Uterus (tissue), 4 donors: ENCODE measurements around the gene GNMT. TPM values are rescaled to one million over a fixed set of nuclear protein-coding genes. Genes with fewer than 3 reads are reported as not detected.

Source experiments
- DNase-seq, 2 donors: peaks; one replicate each; pipeline ENCODE4 v3.0.0-alpha.2; 2019 to 2020
- H3K27ac ChIP-seq, 2 donors: fragments of 200-600 bp; sonication (generic); 1 replicate in 1 of 2; 2 replicates in 1 of 2; pipeline ENCODE4 v1.5.1; 2016 to 2018
- H3K27me3 ChIP-seq, 2 donors: fragments of 200-600 bp; sonication (generic); one replicate each; pipeline ENCODE4 v1.5.1; 2018 to 2019; ENCODE audit warnings: control low read depth in 1 of 2
- H3K36me3 ChIP-seq, 2 donors: fragments of 200-600 bp; sonication (generic); one replicate each; pipeline ENCODE4 v1.5.1; 2019; ENCODE audit warnings: control low read depth in 1 of 2
- H3K4me1 ChIP-seq, 2 donors: fragments of 200-600 bp; sonication (generic); one replicate each; pipeline ENCODE4 v1.5.1; 2018 to 2019; ENCODE audit warnings: control low read depth in 1 of 2
- H3K4me3 ChIP-seq, 2 donors: fragments of 200-600 bp; sonication (generic); 1 replicate in 1 of 2; 2 replicates in 1 of 2; pipeline ENCODE4 v1.5.1; 2018 to 2019; ENCODE audit warnings: mild to moderate bottlenecking in 1 of 2
- H3K9me3 ChIP-seq, 2 donors: fragments of 200-600 bp; sonication (generic); one replicate each; pipeline ENCODE4 v1.5.1; 2019; ENCODE audit warnings: control low read depth in 1 of 2
- CTCF ChIP-seq, 4 experiments: fragments of 200-600 bp in 2 of 4; fragments of 450-650 bp in 2 of 4; sonication (generic) in 2 of 4; IDR thresholded peaks; one replicate each; pipeline ENCODE4 v1.5.1; 2016 to 2019; ENCODE audit warnings: antibody characterized with exemption in 4 of 4, mild to moderate bottlenecking in 2 of 4, moderate library complexity in 1 of 4
- POLR2A ChIP-seq, 2 donors: fragments of 450-650 bp; IDR thresholded peaks; one replicate each; pipeline ENCODE4 v1.6.1; 2016; ENCODE audit warnings: antibody characterized with exemption in 2 of 2, mild to moderate bottlenecking in 1 of 2, moderate library complexity in 1 of 2
- intact Hi-C: fragments of 100-400 bp; cut with DNase I; formaldehyde crosslinking; loops from one replicate; pipeline ENCODE4 v1.15.1; 2023; ENCODE audit warnings: low total_unique reads
- total RNA-seq, 4 donors: library from RNA; depleted of rRNA in 3 of 4; stranded (reverse); fragments of >200 nt in 3 of 4; gene quantifications; one replicate each; pipeline versions ENCODE4 v1.1.0 to v1.2.4, GENCODE V29; 2014 to 2023
- donor health status: DM: yes; HTN: yes; CAD: no.

The GNMT gene
- total RNA-seq, 4 donors from 2014 or later = 1.7 TPM; not detected in 3

- no peak overlapping the region for H3K4me3 ChIP-seq
- intact Hi-C loops = no loop called here
- no peaks in the 10 kb centered on the region for H3K9me3 ChIP-seq
- H3K36me3 ChIP-seq = no peaks in the 10 kb centered on the region
- TF ChIP-seq CTCF (IDR thresholded peaks at IDR 0.05) = no peak
- no peak for TF ChIP-seq POLR2A (IDR thresholded peaks at IDR 0.05)
- H3K27ac ChIP-seq = no peak overlapping the region
- DNase-seq = no peak
- H3K4me1 ChIP-seq = no peaks in the 10 kb centered on the region
- H3K27me3 ChIP-seq = no peaks in the 10 kb centered on the region
Measured at GRCh38 chr6:42937548-42938427, 22.8 kb upstream of the GNMT start.

- no peaks in the 10 kb centered on the region for H3K36me3 ChIP-seq
- DNase-seq = no peak
- intact Hi-C loops = no loop called here
- no peaks in the 10 kb centered on the region for H3K4me1 ChIP-seq
- H3K4me3 ChIP-seq = no peak overlapping the region
- TF ChIP-seq POLR2A (IDR thresholded peaks at IDR 0.05) = no peak
- no peak for TF ChIP-seq CTCF (IDR thresholded peaks at IDR 0.05)
- H3K27ac ChIP-seq = no peak overlapping the region
- H3K27me3 ChIP-seq = no peaks in the 10 kb centered on the region
- no peaks in the 10 kb centered on the region for H3K9me3 ChIP-seq
Measured at GRCh38 chr6:42938428-42938796, 22.1 kb upstream of the GNMT start.

- no peak for TF ChIP-seq CTCF (IDR thresholded peaks at IDR 0.05)
- no peak for TF ChIP-seq POLR2A (IDR thresholded peaks at IDR 0.05)
- intact Hi-C loops = no loop called here
- Histone ChIP-seq H3K27ac (no peak overlapping the region), H3K4me3 (no peak overlapping the region), H3K9me3 (no peaks in the 10 kb centered on the region), H3K27me3 (no peaks in the 10 kb centered on the region), H3K4me1 (no peaks in the 10 kb centered on the region), H3K36me3 (no peaks in the 10 kb centered on the region)
- DNase-seq = no peak
Measured at GRCh38 chr6:42938987-42939809, 21.4 kb upstream of the GNMT start.

GRCh38 chr6:42939810-42940167 is 20.8 kb upstream of the GNMT start:
- intact Hi-C loops = no loop called here
- H3K36me3 ChIP-seq = no peaks in the 10 kb centered on the region
- H3K27me3 ChIP-seq = no peaks in the 10 kb centered on the region

More at GRCh38 chr6:42939810-42940167, 20.8 kb upstream of the GNMT start:
- no peak overlapping the region for H3K27ac ChIP-seq
- H3K9me3 ChIP-seq = no peaks in the 10 kb centered on the region
- no peak for DNase-seq
- TF ChIP-seq POLR2A (IDR thresholded peaks at IDR 0.05) = no peak
- TF ChIP-seq CTCF (IDR thresholded peaks at IDR 0.05) = no peak
- no peak overlapping the region for H3K4me3 ChIP-seq
- H3K4me1 ChIP-seq = no peaks in the 10 kb centered on the region
